CD4-positive, alpha-beta T cell treated with Interferon alpha-2 for 1 hour (primary cell): Measurements from ENCODE around the gene CEP43.

Experiments
- DNase-seq, 2 donors: peaks; one replicate each; pipeline ENCODE4 v3.0.0-alpha.2; 2020 to 2022

Gene CEP43

DNA sequence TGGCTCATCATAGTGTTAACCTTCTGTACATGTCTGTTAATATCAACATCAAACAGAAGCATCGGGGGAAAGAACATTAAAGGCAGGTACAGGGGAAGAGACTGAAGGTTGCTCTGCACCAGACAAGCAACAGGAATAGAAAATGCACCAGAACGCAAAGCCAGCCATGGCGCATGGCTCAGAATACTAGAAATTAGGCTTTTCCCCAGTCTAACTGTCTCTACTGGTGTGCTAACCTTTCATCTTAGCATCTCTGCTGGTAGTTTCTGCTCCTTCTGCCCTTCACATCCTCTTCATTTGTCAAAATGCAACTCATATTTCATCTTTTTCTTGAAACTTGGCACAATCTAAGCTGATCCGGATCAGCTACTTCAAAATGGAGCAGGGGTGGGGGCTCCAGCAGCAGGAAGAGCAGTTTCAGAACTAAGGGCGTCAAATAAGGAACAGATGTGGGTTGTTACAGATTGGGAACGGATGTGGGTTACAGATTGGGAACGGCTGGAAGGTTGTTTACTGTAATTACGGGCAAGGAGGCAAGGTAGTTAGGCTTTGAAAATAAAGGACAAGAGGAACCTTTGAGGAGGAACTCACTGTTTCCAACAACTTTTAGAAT is 29.7 kb upstream of the CEP43 start:
- DNase-seq: no peak

DNA sequence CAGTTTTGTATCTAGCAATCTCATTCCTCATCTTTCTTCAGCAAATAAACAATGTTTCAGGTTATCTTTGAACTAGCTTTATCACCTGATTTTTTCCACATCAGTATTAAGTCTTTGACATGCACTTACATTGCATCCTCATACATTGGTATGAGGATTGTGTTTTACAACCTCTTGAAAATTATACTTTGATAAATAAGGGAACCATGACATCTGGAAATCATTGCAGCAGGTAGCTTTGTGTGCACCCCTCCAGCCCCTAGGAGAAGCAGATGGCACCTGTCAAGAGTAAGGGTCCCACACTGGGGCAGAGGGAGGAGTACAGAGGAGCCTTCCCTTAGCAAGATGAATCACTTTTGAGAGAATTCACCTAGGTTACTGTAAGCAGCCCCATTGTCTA is 29.1 kb upstream of the CEP43 start:
- DNase-seq: no peak

DNA sequence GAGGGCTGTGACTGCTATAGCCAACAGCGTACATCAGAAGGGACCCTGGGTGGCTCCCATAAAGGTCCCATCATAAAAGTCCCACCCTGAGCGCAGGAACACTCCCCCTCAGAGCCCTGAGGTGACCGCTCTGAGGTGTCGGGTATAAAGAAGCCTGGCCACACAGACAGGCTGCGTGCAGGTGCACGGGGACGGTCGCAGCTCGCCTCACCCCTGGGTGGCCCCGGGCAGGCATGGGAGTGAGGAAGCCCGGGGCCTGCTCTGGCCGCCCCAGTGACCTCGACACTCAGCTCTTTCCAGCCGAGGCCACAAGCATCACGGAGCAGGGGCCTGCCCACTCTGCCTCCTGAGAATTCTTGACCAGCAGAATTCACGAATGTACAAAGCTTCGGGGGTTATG is 28.4 kb upstream of the CEP43 start:
- DNase-seq: no peak

DNA sequence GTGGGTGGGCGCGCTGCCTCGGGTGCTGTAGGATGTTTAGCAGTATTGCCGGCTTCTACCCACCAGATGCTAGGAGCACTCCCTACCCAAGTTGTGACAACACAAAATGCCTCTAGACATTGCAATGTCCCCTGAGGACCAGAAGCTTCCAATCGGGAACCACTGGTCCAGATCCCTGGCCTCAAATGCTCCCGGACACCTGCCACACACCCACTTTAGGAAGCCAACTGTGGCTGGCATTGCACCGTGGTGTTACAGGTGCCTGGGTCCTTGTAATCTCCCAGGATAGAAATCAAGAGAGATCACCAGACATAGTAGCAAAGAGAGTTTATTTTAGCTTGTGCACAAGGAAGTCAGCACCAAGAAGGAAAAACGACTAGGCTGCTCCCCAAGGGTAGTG is 27.9 kb upstream of the CEP43 start:
- DNase-seq: no peak

DNA sequence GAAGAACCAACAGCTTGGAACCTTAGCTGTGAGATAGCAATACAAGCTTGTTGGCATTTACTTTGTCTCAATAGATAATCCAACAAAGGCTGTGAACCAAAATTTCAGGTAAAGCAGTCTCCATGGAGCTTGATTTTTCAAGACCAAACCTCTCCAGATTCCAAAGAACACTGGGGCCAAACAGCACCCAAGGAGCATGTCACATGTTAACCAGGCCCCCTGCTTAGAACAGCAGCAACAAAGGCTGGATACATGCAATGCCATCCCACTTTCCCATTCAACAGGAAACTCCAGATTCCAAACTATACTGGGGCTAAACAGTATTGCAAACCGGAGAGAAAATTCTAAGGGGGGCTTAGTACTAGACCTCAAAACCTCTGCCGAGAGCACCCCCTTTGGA is 27.1 kb upstream of the CEP43 start:
- DNase-seq: no peak

DNA sequence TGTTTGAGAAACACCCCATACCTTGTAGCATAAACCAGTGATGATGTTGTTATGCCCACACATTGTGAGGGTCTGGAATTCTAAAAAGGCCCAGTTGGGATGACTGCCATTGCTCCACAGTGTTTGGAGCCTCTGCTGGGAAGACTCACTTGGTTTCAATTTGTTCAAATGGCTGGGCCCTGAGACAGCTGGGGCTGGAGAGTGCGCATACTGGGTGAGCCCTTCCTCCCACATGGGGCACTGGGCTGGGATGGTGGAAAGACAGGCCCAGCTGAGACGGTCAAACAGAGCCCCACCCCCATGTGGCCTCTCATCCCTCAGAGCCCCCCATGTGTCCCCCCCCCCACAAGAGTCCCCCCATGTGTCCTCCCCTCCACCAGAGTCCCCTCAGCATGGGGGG is 22.6 kb upstream of the CEP43 start:
- DNase-seq: no peak

DNA sequence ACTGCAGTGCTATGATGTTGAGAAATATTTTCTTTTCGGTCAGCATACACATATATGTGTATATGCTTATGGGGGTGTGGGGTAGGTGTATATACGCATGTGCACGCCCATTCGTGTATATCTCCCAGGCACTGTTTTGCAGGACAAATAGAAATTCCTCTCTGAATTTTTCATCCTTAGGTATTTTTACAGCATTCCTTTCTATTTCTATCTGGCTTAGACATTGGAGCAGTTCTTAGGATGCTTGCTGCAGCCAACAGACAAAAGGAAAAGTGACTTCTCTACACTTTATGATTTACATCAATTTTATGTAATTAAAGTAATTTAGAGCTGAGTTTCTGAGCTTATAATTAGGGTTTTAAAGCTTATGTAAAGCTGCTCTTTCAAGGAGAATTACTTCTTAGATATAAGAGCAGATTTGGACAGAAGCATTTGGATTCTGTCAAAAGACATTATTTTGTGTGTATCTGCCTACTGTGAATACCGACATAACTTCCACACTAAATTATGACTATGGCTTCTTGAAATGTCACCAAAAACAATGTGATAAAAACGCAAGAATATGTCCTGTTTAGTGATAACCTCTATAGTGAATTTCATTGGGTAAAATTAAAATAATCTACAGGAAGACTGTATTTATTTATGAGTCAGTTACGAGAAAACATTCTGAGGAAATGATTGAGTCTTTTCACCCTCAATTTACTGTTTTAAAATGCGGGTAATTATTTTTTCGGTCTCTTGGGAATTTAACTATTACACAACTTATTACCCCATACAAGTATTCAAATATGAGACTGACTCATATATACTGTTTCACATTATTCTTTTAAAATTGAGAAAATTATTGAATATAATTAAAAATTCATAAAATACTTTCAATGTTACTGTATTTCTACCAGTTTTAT is 21.3 kb upstream of the CEP43 start:
- no peak for DNase-seq

DNA sequence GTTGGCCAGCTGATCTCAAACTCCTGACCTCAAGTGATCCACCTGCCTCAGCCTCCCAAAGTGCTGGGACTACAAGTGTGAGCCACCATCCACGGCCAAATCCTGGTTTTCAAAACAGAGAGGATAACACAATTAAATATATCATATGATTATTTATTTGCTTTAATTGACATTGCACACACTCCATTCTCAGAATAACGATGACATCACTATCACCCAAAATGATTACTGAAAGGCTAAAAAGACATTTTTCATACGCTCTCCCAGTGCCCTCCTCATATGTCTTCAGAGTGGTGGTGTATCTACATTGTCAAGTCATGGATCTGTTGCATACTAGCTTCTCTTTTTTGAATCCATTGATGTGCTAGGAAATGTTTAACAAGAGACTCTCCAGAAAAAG is 18.5 kb upstream of the CEP43 start:
- DNase-seq: no peak

DNA sequence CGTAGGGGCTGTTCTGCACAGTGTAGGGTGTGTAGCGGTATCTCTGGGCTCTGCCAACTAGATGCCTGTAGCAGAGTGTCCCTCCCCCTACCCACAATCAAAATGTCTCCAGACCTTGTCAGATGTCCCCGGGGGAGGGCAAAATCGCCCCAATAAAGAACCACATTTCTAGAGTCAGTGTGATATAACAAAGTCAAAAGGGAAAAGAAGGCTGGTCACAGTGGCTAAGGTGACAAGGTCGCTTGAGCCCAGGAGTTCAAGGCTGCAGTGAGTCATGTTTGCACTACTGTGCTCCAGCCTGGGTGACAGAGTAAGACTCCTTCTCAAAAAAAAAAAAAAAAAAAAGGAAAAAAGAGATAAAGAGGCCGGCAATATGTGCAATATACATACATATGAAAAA is 11.7 kb upstream of the CEP43 start:
- DNase-seq: no peak

DNA sequence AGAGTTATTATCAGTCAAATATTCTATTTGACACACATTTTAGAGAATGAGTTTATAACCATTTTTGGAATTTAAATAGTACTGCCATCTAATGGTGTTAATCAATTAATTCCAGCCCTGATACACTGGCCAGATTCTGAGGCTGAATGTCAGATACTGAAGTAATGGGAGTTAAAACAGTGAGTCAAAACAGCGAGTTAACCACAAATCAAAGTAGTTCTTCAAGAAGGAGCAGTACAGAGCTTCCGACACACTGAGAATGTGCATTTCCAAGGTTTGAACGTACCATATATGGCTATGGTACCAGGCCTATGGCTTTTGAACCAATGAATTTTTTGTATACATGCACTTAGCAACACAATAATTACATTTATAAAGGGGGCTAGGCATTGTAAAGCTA is 11.3 kb upstream of the CEP43 start:
- DNase-seq: no peak

DNA sequence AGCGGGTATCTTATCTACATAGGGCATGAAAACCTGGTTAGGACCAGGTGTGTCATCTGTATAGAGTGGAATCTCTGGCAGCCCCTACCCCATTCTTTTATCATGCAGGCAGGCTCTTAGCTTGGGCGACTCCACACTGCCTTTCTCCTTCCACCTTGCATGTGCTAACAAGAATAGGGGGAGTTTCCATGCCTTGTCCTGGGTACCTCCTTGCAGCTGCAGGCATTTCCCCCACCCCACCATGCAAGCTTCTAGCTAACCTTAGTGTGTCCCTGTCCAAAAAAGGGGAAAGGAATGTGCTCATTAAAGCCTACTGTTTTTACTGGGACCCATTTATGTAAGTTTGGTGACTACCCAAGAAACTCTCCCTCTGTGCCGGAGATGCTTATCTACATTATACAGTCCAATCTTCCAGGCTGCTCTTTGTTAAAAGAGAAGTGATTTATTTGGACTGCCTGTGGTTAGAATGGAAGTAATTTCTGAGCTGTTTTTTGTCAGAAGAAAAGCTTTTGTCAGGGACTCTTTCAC is 10.5 kb upstream of the CEP43 start:
- DNase-seq: no peak

DNA sequence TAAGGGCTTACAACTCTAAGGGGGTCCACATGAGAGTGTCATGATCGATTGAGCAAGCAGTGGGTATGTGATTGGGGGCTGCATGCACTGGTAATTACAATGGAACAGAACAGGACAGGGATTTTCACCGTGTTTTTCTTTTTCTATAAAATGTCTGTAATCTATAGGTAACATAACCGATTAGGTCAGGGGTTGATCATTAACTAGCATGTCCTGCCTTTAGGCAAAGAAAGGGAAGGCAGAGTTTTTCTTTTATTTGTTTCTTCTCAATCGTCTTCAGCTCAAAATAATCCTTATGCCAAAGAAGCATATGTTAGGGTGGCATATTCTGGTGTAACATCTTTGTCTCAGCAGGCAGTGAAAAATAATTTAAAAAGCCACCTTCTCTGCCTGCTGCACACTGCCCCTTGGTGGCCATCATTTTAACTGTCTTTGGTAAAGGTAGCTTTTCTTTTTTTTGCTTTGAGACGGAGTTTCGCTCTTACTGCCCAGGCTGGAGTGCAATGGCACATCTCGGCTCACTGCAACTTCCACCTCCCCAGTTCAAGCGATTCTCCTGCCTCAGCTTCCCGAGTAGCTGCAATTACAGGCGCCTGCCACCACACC is 9.7 kb upstream of the CEP43 start:
- DNase-seq: peak in 1 of 2 donors; percentile 72

DNA sequence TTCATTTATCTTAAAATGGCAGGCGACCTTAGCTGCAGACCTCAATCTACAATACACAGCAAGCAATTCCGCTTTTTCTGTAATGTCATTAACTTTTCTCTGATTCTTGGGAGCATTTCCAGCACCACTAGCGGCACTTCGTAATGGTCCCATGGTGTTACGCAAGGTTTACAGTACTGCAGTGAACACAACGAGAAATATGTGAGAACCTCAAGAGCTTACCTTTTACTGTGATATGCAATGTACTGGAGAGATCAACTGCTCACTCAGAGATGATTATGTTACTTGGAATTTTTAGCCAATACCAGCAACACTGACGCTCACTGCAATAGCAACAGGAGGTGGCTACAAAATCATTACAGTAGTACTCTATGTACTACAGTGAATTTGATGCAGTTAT is 2.8 kb upstream of the CEP43 start:
- no peak for DNase-seq

DNA sequence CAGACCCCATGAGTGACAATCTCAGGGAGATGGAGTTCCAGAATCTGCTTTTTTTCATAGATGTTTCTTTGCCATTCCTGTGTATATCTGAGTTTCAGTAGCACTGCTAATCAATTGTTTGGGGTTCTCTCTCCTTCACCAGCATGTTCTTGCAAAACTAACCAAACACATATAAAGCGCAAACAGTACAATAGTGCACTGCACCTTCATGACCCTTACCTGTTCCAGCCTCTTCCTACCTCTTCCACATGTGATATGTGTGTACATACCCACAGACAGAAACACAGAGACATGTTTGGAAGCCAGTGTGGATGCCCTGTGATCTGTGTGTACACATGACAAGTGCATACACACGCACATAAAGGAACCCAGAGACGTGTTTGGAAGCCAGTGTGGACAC is 1.8 kb upstream of the CEP43 start:
- DNase-seq: no peak

DNA sequence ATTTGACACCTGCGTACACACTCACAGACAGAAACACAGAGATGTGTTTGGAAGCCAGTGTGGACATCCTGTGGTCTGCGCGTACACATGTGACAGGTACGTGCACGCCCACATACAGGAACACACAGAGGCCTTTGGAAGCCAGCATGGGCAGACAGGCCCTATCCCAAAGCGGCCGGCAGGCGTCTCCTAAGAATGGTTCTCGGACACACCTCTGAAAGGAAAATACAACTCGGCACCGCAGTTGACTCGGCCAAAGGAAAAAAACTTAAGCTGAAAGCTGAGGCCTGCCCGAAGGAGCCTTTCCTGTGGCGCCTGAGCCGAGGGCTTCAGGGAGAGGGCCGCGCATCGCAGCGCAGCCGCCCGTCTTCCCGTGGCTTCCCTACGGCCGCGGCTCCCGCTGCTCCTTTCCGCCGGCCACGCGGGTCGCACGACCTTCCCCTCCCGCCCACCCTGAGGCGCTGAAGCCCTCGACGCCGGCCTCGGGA is 1.4 kb upstream of the CEP43 start:
- DNase-seq: peak; percentile 24 to 56

DNA sequence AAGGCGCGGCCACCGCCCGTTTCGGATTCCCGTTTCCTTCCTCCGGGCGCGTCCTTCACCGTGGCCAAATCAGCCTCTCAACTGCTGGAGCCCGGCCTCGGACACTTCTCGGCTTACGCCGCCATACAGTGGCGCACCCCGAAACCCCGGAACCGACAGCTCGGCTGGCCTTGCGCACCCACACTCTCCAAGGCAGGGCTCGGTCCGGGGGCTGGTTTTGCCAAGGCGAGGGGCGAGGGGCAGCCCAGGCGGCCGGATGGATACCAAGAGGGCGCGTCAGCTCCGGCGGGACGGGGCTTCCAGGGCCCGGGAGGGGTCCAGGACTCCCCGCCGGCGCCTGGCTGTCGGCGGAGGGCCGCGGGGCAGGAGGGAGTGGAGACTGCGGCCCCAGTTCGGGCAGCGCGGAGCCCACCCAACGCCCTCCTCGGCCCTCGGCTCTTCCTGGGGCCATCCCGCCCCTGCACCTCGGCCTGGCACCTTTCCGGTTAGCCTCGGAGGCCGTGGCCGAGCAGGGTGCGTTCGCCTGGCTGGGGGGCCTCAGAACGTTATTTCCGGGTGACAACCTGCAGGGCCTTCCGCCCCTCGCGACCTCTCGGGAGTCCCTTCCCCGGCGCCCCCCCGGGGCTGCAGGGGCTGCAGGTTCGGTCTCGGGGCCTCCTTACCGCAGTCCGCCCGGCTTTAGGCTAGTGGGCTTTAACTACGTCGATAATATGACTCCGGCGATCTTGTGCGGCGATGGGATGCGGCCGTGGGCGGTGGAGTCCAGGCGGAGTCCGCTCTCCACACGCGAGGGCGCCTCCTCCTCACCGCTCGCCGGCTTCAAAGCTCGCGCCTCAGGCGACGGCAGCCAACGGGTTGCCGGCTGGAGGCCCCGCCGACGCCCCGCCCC is 697 bp upstream of the CEP43 start:
- DNase-seq: no peak

DNA sequence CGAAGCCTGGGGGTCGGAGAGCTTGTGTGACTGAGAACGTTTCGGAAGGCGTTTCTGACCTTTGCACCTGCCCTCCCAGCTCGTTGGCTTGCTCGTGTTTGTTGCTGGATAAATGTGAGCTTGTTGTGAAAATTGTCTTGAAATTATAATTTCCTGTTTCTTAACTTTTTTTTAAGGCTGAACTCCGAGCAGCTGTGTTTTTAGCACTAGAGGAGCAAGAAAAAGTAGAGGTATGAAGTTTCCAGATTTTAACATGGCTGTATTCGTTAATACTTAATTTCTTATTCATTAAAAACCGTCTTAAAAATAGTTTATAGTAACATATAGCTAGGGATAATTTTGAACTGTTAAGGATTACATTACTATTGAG is 672 bp downstream of the CEP43 start:
- no peak for DNase-seq

DNA sequence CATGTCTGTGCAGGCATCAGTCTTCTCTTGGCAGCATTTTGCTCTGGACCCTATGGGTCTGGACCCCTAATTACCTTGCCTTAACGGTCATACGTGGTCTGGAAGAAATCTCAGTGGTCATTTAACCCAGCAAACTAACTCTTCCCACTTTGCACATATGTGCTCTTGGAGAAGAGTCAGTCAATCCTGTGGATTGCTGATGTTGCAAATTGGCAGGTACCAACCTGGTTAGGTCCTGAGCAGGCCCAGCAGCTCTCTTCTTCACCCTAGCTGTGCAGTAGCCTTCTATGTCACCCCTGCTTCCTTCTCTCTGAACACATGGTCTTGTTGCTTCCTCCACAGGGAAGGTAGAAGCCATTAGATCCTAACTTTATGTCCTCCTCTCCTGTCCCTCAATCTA is 1.6 kb downstream of the CEP43 start:
- DNase-seq: no peak

DNA sequence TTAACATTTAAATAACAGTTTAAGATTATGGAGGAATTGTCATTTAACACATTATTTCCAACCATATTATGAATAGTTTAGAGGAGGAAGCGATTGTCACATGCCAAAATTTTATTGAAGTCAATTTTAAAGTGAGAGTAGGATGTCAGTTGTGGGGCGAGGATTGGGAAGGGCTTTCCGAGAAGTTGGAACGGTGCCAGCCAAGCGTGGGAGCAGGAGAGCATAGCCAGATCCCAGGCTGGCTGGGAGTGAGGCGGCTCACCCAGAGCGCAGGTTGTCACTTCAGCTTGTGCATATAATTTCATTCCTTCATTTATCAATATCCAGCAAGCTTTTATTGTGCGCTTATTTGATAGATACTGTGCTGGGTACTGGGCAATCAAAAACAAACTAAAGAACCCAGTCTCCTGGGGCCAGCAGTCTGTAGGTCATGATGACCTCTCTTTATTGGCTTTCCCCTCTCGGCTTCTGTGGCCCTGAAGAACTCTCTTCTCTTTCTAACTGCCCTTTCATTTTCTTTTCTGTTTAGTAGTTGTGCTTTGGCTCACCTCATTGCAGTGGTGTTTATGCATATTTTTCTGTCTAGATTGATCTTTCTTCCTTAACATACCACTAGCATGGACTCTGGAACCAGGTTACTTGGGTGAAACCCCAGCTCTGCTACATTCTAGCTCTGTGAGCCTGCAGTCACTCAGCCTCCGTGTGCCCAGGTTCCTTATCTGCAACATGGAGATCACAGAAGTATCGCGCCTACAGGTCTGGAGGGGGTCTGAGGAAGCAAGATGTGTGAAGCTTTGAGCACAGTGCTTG is 6.4 kb downstream of the CEP43 start:
- DNase-seq: no peak

DNA sequence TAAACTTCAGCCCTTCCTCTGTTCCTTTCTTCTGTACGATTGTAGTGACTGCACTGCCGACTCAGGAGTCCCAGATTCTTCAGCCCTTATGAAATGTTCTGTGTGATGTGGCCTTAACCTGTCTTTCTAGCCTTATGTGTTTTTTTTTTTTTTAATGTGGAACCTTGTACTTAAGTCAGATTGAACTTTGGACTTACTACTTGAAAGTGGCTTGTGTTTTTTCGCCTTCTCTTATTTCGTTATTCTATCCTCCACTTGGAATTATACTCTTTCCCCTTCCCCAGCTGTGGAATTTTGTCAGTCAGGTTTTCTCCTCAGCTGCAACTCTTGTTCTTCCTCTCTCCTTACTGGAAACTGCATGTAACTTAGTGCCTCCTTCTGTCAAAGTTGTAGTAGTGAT is 8.8 kb downstream of the CEP43 start:
- no peak for DNase-seq

DNA sequence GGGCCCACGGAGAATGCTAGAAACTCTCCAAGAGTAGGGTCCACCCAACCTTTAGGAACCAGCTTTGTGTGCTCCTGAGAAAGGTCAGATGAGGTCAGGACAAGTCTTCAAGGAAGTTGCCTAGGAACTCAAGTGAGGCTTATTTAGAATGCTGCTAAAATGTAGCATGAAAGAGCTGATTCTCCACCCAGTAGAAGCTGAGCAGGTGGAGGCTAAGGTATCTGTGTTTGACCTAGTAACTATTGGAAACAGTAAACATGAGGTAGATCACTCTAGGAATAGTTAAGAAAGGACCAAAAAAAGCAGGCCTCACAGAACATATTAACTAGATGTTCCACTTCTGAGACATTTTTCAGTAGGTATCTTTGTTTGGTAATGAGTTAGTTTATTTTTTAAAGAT is 13.9 kb downstream of the CEP43 start:
- no peak for DNase-seq

DNA sequence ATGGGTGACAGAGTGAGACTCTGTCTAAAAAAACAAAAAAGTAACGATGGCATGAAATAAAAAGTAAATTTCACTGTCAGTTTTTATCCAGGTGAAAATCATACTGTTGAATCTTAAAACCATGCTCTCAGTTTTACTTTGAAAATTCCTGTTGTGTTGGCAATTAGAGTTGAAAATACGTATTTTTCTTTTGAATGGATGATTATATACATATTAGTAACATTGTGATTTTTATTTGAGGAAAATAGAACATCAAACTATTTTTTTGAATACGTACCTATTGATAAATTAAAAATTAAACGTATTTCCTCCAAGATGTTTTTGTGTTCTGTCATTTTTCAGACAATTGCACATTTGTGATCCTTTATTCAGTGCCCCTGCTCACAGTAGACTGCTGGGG is 14.7 kb downstream of the CEP43 start:
- DNase-seq: no peak
